Measurements from ENCODE around the gene MUSK. TPM values are rescaled to one million over a fixed set of nuclear protein-coding genes. Genes with fewer than 3 reads are reported as not detected.
A peak's percentile ranks its signal among the peaks of the same experiment; 100 is the strongest.

Gene MUSK
- not detected in 2 replicates for total RNA-seq

DNA sequence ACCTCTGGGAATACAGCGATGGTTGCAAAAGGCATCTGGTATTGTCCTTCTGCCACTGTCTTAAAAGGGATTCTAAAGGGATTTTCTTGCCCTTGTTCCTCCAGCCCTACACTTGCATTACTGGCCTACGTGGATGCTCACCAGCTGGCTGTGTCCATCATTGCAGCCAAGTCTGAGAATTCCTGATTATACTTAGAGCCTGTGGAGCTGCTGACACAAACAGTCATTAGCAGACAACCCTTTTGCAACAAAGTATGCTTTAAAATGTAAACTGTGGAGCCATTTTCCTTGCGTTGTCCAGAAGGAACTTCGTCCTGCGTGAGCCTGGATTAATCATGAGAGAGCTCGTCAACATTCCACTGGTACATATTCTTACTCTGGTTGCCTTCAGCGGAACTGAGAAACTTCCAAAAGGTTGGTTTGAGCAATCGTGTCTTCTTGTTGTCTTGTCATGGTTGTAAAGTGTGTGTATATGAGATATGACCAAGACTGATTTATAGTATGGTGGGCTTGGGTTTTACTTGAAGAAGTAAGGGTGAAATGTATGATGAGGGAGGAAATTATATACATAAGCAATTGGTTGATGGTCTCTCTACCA, at the start of gene MUSK:
MUSK (plus strand) TSS at position 222 of the 598 bp plus-strand sequence; CDS start at position 336, 114 bp downstream.
- no peak for TF ChIP-seq CTCF (IDR thresholded peaks at IDR 0.05; ENCODE audit: insufficient read depth, low read length, poor library complexity, severe bottlenecking)
- Histone ChIP-seq H3K27me3 (ENCODE audit: control insufficient read depth, insufficient read depth, low read length) (no peaks in the 10 kb centered on the region), H3K36me3 (ENCODE audit: control insufficient read depth, insufficient read depth, low read length) (no peaks in the 10 kb centered on the region), H3K4me3 (ENCODE audit: low read depth, low read length) (no peak within 1 kb of the TSS)
- no peak for DNase-seq (ENCODE audit: low read depth)

- DNase-seq (ENCODE audit: low read depth): no peak
- Histone ChIP-seq H3K27me3 (ENCODE audit: control insufficient read depth, insufficient read depth, low read length) (no peaks in the 10 kb centered on the region), H3K4me3 (ENCODE audit: low read depth, low read length) (no peak overlapping the region), H3K36me3 (ENCODE audit: control insufficient read depth, insufficient read depth, low read length) (no peaks in the 10 kb centered on the region)
- no peak for TF ChIP-seq CTCF (IDR thresholded peaks at IDR 0.05; ENCODE audit: insufficient read depth, low read length, poor library complexity, severe bottlenecking)
Measured at GRCh38 chr9:110619831-110620230, 48.8 kb upstream of the MUSK start.

GRCh38 chr9:110620726-110621125, 47.9 kb upstream of the MUSK start:
- Histone ChIP-seq H3K27me3 (ENCODE audit: control insufficient read depth, insufficient read depth, low read length) (no peaks in the 10 kb centered on the region), H3K36me3 (ENCODE audit: control insufficient read depth, insufficient read depth, low read length) (no peaks in the 10 kb centered on the region), H3K4me3 (ENCODE audit: low read depth, low read length) (no peak overlapping the region)
- TF ChIP-seq CTCF (IDR thresholded peaks at IDR 0.05; ENCODE audit: insufficient read depth, low read length, poor library complexity, severe bottlenecking): no peak
- no peak for DNase-seq (ENCODE audit: low read depth)

GRCh38 chr9:110622368-110622767, 46.2 kb upstream of the MUSK start:
- H3K4me3 ChIP-seq (ENCODE audit: low read depth, low read length): no peak overlapping the region
- no peak for TF ChIP-seq CTCF (IDR thresholded peaks at IDR 0.05; ENCODE audit: insufficient read depth, low read length, poor library complexity, severe bottlenecking)
- no peaks in the 10 kb centered on the region for H3K36me3 ChIP-seq (ENCODE audit: control insufficient read depth, insufficient read depth, low read length)
- no peaks in the 10 kb centered on the region for H3K27me3 ChIP-seq (ENCODE audit: control insufficient read depth, insufficient read depth, low read length)
- DNase-seq (ENCODE audit: low read depth): no peak

DNA sequence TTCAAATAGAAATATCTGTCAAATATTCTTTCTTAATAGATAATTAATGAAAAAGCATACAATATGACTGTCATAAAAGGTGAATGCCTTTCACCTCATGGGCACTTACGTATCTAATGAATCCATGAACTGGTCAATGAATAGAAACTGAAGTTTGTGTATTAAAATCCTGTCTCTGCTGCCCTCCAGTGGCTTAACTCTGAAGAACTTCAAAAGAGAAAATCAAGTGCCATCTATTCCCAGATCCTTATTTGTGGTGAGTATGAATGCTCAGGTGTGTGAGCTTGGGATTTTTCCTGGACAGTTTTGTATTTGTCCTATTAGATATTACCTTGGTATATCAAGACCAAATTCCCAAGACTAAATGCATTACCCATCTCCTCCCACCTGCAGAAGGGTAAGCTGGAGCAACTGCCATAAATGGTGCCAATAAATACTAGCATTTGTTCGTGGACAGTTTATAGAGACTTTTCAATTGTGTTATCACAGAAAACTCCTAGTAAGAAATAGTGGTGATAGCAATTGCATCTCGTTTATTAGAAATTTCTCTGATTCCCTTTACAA, 45.0 kb upstream of the MUSK start:
- TF ChIP-seq CTCF (IDR thresholded peaks at IDR 0.05; ENCODE audit: insufficient read depth, low read length, poor library complexity, severe bottlenecking): peak; percentile 50
- H3K27me3 ChIP-seq (ENCODE audit: control insufficient read depth, insufficient read depth, low read length): no peaks in the 10 kb centered on the region
- no peak overlapping the region for H3K4me3 ChIP-seq (ENCODE audit: low read depth, low read length)
- no peaks in the 10 kb centered on the region for H3K36me3 ChIP-seq (ENCODE audit: control insufficient read depth, insufficient read depth, low read length)
- no peak for DNase-seq (ENCODE audit: low read depth)

All from kidney epithelial cell (primary cell).